ENCODE results near the gene RASAL1.

GRCh38 chr12:113083863-113084435, 51.6 kb downstream of the RASAL1 start:
- no peak for TF ChIP-seq EZH2 (IDR thresholded peaks at IDR 0.05; ENCODE audit: insufficient read depth, poor library complexity, severe bottlenecking)
- no peak for TF ChIP-seq EZH2phosphoT487 (IDR thresholded peaks at IDR 0.05; ENCODE audit: insufficient read depth, low read depth)
